Measurements from ENCODE around the gene FAM168A. TPM values are rescaled to one million over a fixed set of nuclear protein-coding genes. Genes with fewer than 3 reads are reported as not detected.

The FAM168A gene
- total and polyA plus RNA-seq, 2 donors (not counting 1 experiment from before 2014, with no cell fraction given), result 16.3 to 23.8 TPM

GRCh38 chr11:73367482-73368024 is 230.4 kb downstream of the FAM168A start:
- Histone ChIP-seq H3K9ac (ENCODE audit: insufficient read depth, low read length) (no peak overlapping the region), H3K27me3 (ENCODE audit: control insufficient read depth, insufficient read depth, low read length) (no peaks in the 10 kb centered on the region), H3K4me3 (replicated peaks in 1 of 4; ENCODE audit: control extremely low read depth in 1 of 4, insufficient read depth in 1 of 4, low read depth in 3 of 4, low read length in 4 of 4) (no peak overlapping the region), H3K27ac (ENCODE audit: insufficient read depth, low read length) (no peak overlapping the region), H2AFZ (ENCODE audit: low read length) (no peak overlapping the region), H3K9me3 (ENCODE audit: control insufficient read depth, insufficient read depth, low read depth, low read length) (no peaks in the 10 kb centered on the region), H4K20me1 (ENCODE audit: control insufficient read depth, extremely low read depth, insufficient read depth, low read length) (no peaks in the 10 kb centered on the region), H3K79me2 (ENCODE audit: control insufficient read depth, insufficient read depth, low read length) (no peaks in the 10 kb centered on the region), H3K4me2 (ENCODE audit: extremely low read depth, insufficient read depth, low read length) (no peak overlapping the region), H3K36me3 (ENCODE audit: control insufficient read depth, insufficient read depth, low read length) (peaks cover 43% of the 10 kb centered on the region), H3K4me1 (ENCODE audit: control insufficient read depth, extremely low read depth, insufficient read depth, low read length) (no peaks in the 10 kb centered on the region)
- TF ChIP-seq CTCF (conservative IDR thresholded peaks at IDR 0.05 in 1 of 2, IDR thresholded peaks at IDR 0.05 in 1 of 2; ENCODE audit: low read depth in 1 of 2, low read length in 2 of 2) (no peak), EZH2 (IDR thresholded peaks at IDR 0.05; ENCODE audit: low read length, missing control alignments) (no peak)
- DNase-seq (ENCODE audit: low read depth in 2 of 2), result no peak

GRCh38 chr11:73366953-73367352 is 231.0 kb downstream of the FAM168A start:
- no peaks in the 10 kb centered on the region for H3K9me3 ChIP-seq (ENCODE audit: control insufficient read depth, insufficient read depth, low read depth, low read length)
- H3K4me3 ChIP-seq (replicated peaks in 1 of 4; ENCODE audit: control extremely low read depth in 1 of 4, insufficient read depth in 1 of 4, low read depth in 3 of 4, low read length in 4 of 4), result no peak overlapping the region
- H3K36me3 ChIP-seq (ENCODE audit: control insufficient read depth, insufficient read depth, low read length), result peaks cover 49% of the 10 kb centered on the region

GRCh38 chr11:73366265-73366610 is 231.7 kb downstream of the FAM168A start:
- H4K20me1 ChIP-seq (ENCODE audit: control insufficient read depth, extremely low read depth, insufficient read depth, low read length), result no peaks in the 10 kb centered on the region
- H3K4me3 ChIP-seq (replicated peaks in 1 of 4; ENCODE audit: control extremely low read depth in 1 of 4, insufficient read depth in 1 of 4, low read depth in 3 of 4, low read length in 4 of 4), result no peak overlapping the region
- no peak overlapping the region for H3K27ac ChIP-seq (ENCODE audit: insufficient read depth, low read length)
- H3K4me1 ChIP-seq (ENCODE audit: control insufficient read depth, extremely low read depth, insufficient read depth, low read length), result no peaks in the 10 kb centered on the region
- peaks cover 53% of the 10 kb centered on the region for H3K36me3 ChIP-seq (ENCODE audit: control insufficient read depth, insufficient read depth, low read length)
- H3K9ac ChIP-seq (ENCODE audit: insufficient read depth, low read length), result no peak overlapping the region
- no peaks in the 10 kb centered on the region for H3K27me3 ChIP-seq (ENCODE audit: control insufficient read depth, insufficient read depth, low read length)
- DNase-seq (ENCODE audit: low read depth in 2 of 2), result no peak
- H3K79me2 ChIP-seq (ENCODE audit: control insufficient read depth, insufficient read depth, low read length), result no peaks in the 10 kb centered on the region
- H2AFZ ChIP-seq (ENCODE audit: low read length), result no peak overlapping the region
- no peaks in the 10 kb centered on the region for H3K9me3 ChIP-seq (ENCODE audit: control insufficient read depth, insufficient read depth, low read depth, low read length)
- H3K4me2 ChIP-seq (ENCODE audit: extremely low read depth, insufficient read depth, low read length), result no peak overlapping the region
- TF ChIP-seq EZH2 (IDR thresholded peaks at IDR 0.05; ENCODE audit: low read length, missing control alignments) (no peak), CTCF (conservative IDR thresholded peaks at IDR 0.05 in 1 of 2, IDR thresholded peaks at IDR 0.05 in 1 of 2; ENCODE audit: low read depth in 1 of 2, low read length in 2 of 2) (no peak)

More at GRCh38 chr11:73366953-73367352, 231.0 kb downstream of the FAM168A start:
- Histone ChIP-seq H3K4me2 (ENCODE audit: extremely low read depth, insufficient read depth, low read length) (no peak overlapping the region), H4K20me1 (ENCODE audit: control insufficient read depth, extremely low read depth, insufficient read depth, low read length) (no peaks in the 10 kb centered on the region), H3K4me1 (ENCODE audit: control insufficient read depth, extremely low read depth, insufficient read depth, low read length) (no peaks in the 10 kb centered on the region), H3K9ac (ENCODE audit: insufficient read depth, low read length) (no peak overlapping the region), H3K27ac (ENCODE audit: insufficient read depth, low read length) (no peak overlapping the region), H3K79me2 (ENCODE audit: control insufficient read depth, insufficient read depth, low read length) (no peaks in the 10 kb centered on the region), H2AFZ (ENCODE audit: low read length) (no peak overlapping the region), H3K27me3 (ENCODE audit: control insufficient read depth, insufficient read depth, low read length) (no peaks in the 10 kb centered on the region)
- DNase-seq (ENCODE audit: low read depth in 2 of 2), result no peak
- TF ChIP-seq EZH2 (IDR thresholded peaks at IDR 0.05; ENCODE audit: low read length, missing control alignments) (no peak), CTCF (conservative IDR thresholded peaks at IDR 0.05 in 1 of 2, IDR thresholded peaks at IDR 0.05 in 1 of 2; ENCODE audit: low read depth in 1 of 2, low read length in 2 of 2) (no peak)
